Kidney epithelial cell (primary cell): ENCODE data around the gene RPS29. TPM values are rescaled to one million over a fixed set of nuclear protein-coding genes. Genes with fewer than 3 reads are reported as not detected.

Source experiments
- DNase-seq: peaks from one replicate; pipeline ENCODE4 v3.0.0-alpha.2; 2010; ENCODE audit warnings: low read depth
- H3K27me3 ChIP-seq: 2 replicates; pipeline ENCODE4 v1.6.0; 2011; ENCODE audit warnings: low read length; ENCODE audit not compliant: control insufficient read depth, insufficient read depth
- H3K36me3 ChIP-seq: 2 replicates; pipeline ENCODE4 v1.5.1; 2011; ENCODE audit warnings: low read length; ENCODE audit not compliant: control insufficient read depth, insufficient read depth
- H3K4me3 ChIP-seq: 2 replicates; pipeline ENCODE4 v1.5.1; 2011; ENCODE audit warnings: low read depth, mild to moderate bottlenecking, control low read depth, low read length
- CTCF ChIP-seq: IDR thresholded peaks from 2 replicates; pipeline ENCODE4 v1.5.1; 2011; ENCODE audit warnings: mild to moderate bottlenecking, moderate library complexity, low read length, control low read depth, inconsistent platforms; ENCODE audit not compliant: insufficient read depth, poor library complexity, severe bottlenecking
- total RNA-seq: library from RNA; depleted of rRNA; stranded (reverse); fragments of >200 nt; gene quantifications from 2 replicates; pipeline ENCODE4 v1.2.3, GENCODE V29; 2015

Gene RPS29
- total RNA-seq, 1 donor from 2014 or later = 11,881 TPM

- DNase-seq = no peak
- TF ChIP-seq CTCF = no peak
- no peak overlapping the region for H3K4me3 ChIP-seq
- no peaks in the 10 kb centered on the region for H3K36me3 ChIP-seq
- H3K27me3 ChIP-seq = no peaks in the 10 kb centered on the region
Observed at GRCh38 chr14:49584058-49584457, 2.1 kb downstream of the RPS29 start.

- DNase-seq = no peak
- Histone ChIP-seq H3K36me3 (no peaks in the 10 kb centered on the region), H3K4me3 (no peak overlapping the region), H3K27me3 (no peaks in the 10 kb centered on the region)
- no peak for TF ChIP-seq CTCF
Observed at GRCh38 chr14:49583629-49584028, 2.6 kb downstream of the RPS29 start.

- no peaks in the 10 kb centered on the region for H3K36me3 ChIP-seq
- no peak for TF ChIP-seq CTCF
- no peaks in the 10 kb centered on the region for H3K27me3 ChIP-seq
- no peak overlapping the region for H3K4me3 ChIP-seq
- DNase-seq = no peak
Observed at GRCh38 chr14:49582113-49582977, 3.8 kb downstream of the RPS29 start.

- no peak for DNase-seq
- Histone ChIP-seq H3K36me3 (peaks cover 1% of the 10 kb centered on the region), H3K27me3 (no peaks in the 10 kb centered on the region), H3K4me3 (no peak overlapping the region)
- no peak for TF ChIP-seq CTCF
Observed at GRCh38 chr14:49581209-49582112, 4.7 kb downstream of the RPS29 start.

- TF ChIP-seq CTCF = no peak
- H3K27me3 ChIP-seq = no peaks in the 10 kb centered on the region
- H3K36me3 ChIP-seq = peaks cover 1% of the 10 kb centered on the region
- no peak for DNase-seq
- H3K4me3 ChIP-seq = no peak overlapping the region
Observed at GRCh38 chr14:49579841-49580240, 6.3 kb downstream of the RPS29 start.
